HEK293 (cell line): ENCODE measurements around the gene SLC17A9.

Source experiments
- CTCF ChIP-seq: fragments of 450-650 bp; formaldehyde crosslinking; IDR thresholded peaks from 2 replicates; pipeline ENCODE4 v1.5.1; 2016; ENCODE audit warnings: missing biosample characterization, missing genetic modification characterization
- TRIM28 ChIP-seq: IDR thresholded peaks from 2 replicates; pipeline ENCODE4 v1.6.1; 2011; ENCODE audit warnings: low read length, control low read depth, borderline replicate concordance
- ZNF274 ChIP-seq, 2 experiments: fragments of 200-500 bp in 1 of 2; fragments of 450-650 bp in 1 of 2; sonication (Bioruptor generic) in 1 of 2; formaldehyde crosslinking in 1 of 2; IDR thresholded peaks; 2 replicates each; pipeline versions ENCODE4 v1.5.1 to v1.6.1; 2014 to 2016; ENCODE audit warnings: borderline replicate concordance in 1 of 2, inconsistent platforms in 1 of 2, low read length in 1 of 2, missing biosample characterization in 1 of 2, missing genetic modification characterization in 1 of 2
- ZNF311 ChIP-seq: fragments of 450-650 bp; formaldehyde crosslinking; IDR thresholded peaks from 2 replicates; pipeline ENCODE4 v1.5.1; 2017; ENCODE audit warnings: missing biosample characterization, missing genetic modification characterization, borderline replicate concordance
- ZNF37A ChIP-seq: fragments of 450-650 bp; IDR thresholded peaks from 2 replicates; pipeline ENCODE4 v1.5.1; 2018; ENCODE audit warnings: missing biosample characterization, missing genetic modification characterization
- ZNF548 ChIP-seq: fragments of 450-650 bp; formaldehyde crosslinking; IDR thresholded peaks from 2 replicates; pipeline ENCODE4 v1.5.1; 2016; ENCODE audit warnings: missing biosample characterization, missing genetic modification characterization
- ZNF580 ChIP-seq: fragments of 450-650 bp; formaldehyde crosslinking; IDR thresholded peaks from 2 replicates; pipeline ENCODE4 v1.5.1; 2016; ENCODE audit warnings: missing biosample characterization, missing genetic modification characterization
- ZNF585B ChIP-seq: fragments of 450-650 bp; formaldehyde crosslinking; IDR thresholded peaks from 2 replicates; pipeline ENCODE4 v1.5.1; 2016; ENCODE audit warnings: missing biosample characterization, missing genetic modification characterization
- ZNF785 ChIP-seq: fragments of 450-650 bp; formaldehyde crosslinking; IDR thresholded peaks from 2 replicates; pipeline ENCODE4 v1.5.1; 2016; ENCODE audit warnings: missing biosample characterization, missing genetic modification characterization
- ZNF843 ChIP-seq: fragments of 450-650 bp; formaldehyde crosslinking; IDR thresholded peaks from 2 replicates; pipeline ENCODE4 v1.5.1; 2016; ENCODE audit warnings: missing biosample characterization, missing genetic modification characterization
- TF ChIP-seq, protein P1 (sequence below): fragments of 450-650 bp; formaldehyde crosslinking; IDR thresholded peaks from 2 replicates; pipeline ENCODE4 v1.5.1; 2016; ENCODE audit warnings: missing biosample characterization, missing genetic modification characterization

DNA sequence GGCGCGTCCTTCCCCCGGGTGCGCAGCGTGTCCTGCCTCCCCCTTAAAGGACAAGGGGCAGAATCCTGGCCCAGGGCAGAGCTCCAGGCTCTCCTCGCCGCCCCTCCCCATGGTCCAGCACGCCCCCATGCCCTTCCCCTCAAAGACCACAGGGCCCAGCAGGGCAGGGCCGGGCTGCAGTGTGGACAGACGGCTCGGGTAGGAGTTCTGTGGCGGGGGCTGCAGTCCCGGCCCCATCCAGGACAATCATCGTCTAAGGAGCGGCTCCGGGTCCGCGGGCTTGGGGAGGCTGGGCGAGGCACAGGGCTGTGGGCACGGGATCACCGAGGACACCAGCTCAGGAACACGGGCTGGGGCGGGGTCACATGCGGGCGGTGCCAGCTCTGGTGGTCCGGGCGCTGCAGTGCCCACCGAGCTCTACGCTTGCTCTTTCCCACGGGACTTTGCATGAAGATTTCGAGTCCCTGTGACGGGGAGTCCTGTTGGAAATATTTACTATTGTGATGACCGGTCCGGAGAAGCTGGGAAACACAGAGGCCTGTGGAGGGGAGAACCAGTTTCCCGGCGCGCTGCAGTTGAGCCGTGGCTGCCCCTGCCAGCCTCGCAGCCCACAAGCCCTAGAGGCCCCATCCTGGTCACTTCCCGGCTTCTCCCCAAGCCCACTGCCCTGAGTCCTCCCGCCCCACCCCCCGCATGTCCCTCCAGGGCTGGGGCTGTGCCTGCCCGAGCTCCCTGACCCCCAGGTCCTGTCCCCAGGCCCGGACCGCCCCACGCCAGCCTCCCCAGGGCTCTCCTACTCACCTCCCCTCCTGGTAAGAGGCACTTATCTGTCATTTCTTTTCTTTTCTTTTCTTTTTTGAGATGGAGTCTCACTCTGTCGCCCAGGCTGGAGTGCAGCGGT, 20.6 kb downstream of the SLC17A9 start:
- TF ChIP-seq ZNF843 (no peak), ZNF311 (tag by site-specific recombination) (no peak), TRIM28 (no peak), ZNF585B (tag by site-specific recombination) (no peak), ZNF548 (tag by site-specific recombination) (no peak), ZNF580 (tag by site-specific recombination) (no peak), ZNF37A (tag by site-specific recombination) (no peak), CTCF (tag by site-specific recombination) (no peak), ZNF274 (IDR thresholded peaks at IDR 0.05; ENCODE audit: low read length) (no peak), ZNF274 (tag by site-specific recombination; IDR thresholded peaks at IDR 0.05; ENCODE audit: borderline replicate concordance) (no peak), ZNF785 (no peak)
- TF ChIP-seq, protein P1, sequence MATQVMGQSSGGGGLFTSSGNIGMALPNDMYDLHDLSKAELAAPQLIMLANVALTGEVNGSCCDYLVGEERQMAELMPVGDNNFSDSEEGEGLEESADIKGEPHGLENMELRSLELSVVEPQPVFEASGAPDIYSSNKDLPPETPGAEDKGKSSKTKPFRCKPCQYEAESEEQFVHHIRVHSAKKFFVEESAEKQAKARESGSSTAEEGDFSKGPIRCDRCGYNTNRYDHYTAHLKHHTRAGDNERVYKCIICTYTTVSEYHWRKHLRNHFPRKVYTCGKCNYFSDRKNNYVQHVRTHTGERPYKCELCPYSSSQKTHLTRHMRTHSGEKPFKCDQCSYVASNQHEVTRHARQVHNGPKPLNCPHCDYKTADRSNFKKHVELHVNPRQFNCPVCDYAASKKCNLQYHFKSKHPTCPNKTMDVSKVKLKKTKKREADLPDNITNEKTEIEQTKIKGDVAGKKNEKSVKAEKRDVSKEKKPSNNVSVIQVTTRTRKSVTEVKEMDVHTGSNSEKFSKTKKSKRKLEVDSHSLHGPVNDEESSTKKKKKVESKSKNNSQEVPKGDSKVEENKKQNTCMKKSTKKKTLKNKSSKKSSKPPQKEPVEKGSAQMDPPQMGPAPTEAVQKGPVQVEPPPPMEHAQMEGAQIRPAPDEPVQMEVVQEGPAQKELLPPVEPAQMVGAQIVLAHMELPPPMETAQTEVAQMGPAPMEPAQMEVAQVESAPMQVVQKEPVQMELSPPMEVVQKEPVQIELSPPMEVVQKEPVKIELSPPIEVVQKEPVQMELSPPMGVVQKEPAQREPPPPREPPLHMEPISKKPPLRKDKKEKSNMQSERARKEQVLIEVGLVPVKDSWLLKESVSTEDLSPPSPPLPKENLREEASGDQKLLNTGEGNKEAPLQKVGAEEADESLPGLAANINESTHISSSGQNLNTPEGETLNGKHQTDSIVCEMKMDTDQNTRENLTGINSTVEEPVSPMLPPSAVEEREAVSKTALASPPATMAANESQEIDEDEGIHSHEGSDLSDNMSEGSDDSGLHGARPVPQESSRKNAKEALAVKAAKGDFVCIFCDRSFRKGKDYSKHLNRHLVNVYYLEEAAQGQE: no peak
